Neural progenitor cell (in vitro differentiated cells): ENCODE results near the gene PBX3. TPM values are rescaled to one million over a fixed set of nuclear protein-coding genes. Genes with fewer than 3 reads are reported as not detected.

ENCODE experiments used
- DNase-seq: peaks from one replicate; pipeline ENCODE4 v3.0.0-alpha.2; 2016; ENCODE audit warnings: low spot score
- H2AFZ ChIP-seq: fragments of 200-600 bp; sonication (generic); replicated peaks from 2 replicates; pipeline ENCODE4 v1.6.1; 2016; ENCODE audit warnings: antibody characterized with exemption
- H3F3A ChIP-seq: fragments of 200-600 bp; sonication (generic); 2 replicates; pipeline ENCODE4 v1.6.1; 2016; ENCODE audit warnings: antibody characterized with exemption, low read depth
- H3K27ac ChIP-seq: fragments of 200-600 bp; sonication (generic); 2 replicates; pipeline ENCODE4 v1.5.1; 2016; ENCODE audit warnings: mild to moderate bottlenecking
- H3K27me3 ChIP-seq: fragments of 200-600 bp; sonication (generic); 2 replicates; pipeline ENCODE4 v1.6.1; 2016; ENCODE audit warnings: mild to moderate bottlenecking, moderate library complexity
- H3K36me3 ChIP-seq: fragments of 200-600 bp; sonication (generic); 2 replicates; pipeline ENCODE4 v1.5.1; 2016
- H3K4me1 ChIP-seq: fragments of 200-600 bp; sonication (generic); 2 replicates; pipeline ENCODE4 v1.6.1; 2016; ENCODE audit warnings: mixed run types
- H3K4me2 ChIP-seq: fragments of 200-600 bp; sonication (generic); 2 replicates; pipeline ENCODE4 v1.6.1; 2016
- H3K4me3 ChIP-seq: fragments of 200-600 bp; sonication (generic); 2 replicates; pipeline ENCODE4 v1.5.1; 2016
- H3K79me2 ChIP-seq: fragments of 200-600 bp; sonication (generic); 2 replicates; pipeline ENCODE4 v1.6.1; 2016; ENCODE audit warnings: low read depth
- H3K9ac ChIP-seq: fragments of 200-600 bp; sonication (generic); 2 replicates; pipeline ENCODE4 v1.6.1; 2016
- H3K9me3 ChIP-seq: fragments of 200-600 bp; sonication (generic); 2 replicates; pipeline ENCODE4 v1.5.1; 2016; ENCODE audit warnings: low read depth
- H4K20me1 ChIP-seq: fragments of 200-600 bp; sonication (generic); 2 replicates; pipeline ENCODE4 v1.6.1; 2016; ENCODE audit warnings: low read depth
- H3K27ac Mint-ChIP-seq: 3 replicates; pipeline ENCODE4 v1.8.0; 2021; ENCODE audit warnings: mixed read lengths
- H3K27me3 Mint-ChIP-seq: 2 replicates; pipeline ENCODE4 v1.8.0; 2022; ENCODE audit warnings: low read depth, mild to moderate bottlenecking, inconsistent platforms, moderate library complexity, mixed read lengths; ENCODE audit not compliant: insufficient read depth
- H3K36me3 Mint-ChIP-seq: 3 replicates; pipeline ENCODE4 v1.8.0; 2021; ENCODE audit warnings: mixed read lengths
- H3K4me1 Mint-ChIP-seq: 3 replicates; pipeline ENCODE4 v1.8.0; 2021; ENCODE audit warnings: mixed read lengths
- H3K4me3 Mint-ChIP-seq: 3 replicates; pipeline ENCODE4 v1.8.0; 2021; ENCODE audit warnings: mild to moderate bottlenecking, moderate library complexity, mixed read lengths
- H3K9me3 Mint-ChIP-seq: 3 replicates; pipeline ENCODE4 v1.8.0; 2020; ENCODE audit warnings: mixed read lengths
- CTCF ChIP-seq: fragments of 200-600 bp; sonication (generic); IDR thresholded peaks from 2 replicates; pipeline ENCODE4 v1.5.1; 2017; ENCODE audit warnings: antibody characterized with exemption, mild to moderate bottlenecking
- EZH2 ChIP-seq: fragments of 200-600 bp; sonication (generic); IDR thresholded peaks from 2 replicates; pipeline ENCODE4 v1.6.1; 2017; ENCODE audit warnings: antibody characterized with exemption, mild to moderate bottlenecking, moderate library complexity
- EZH2phosphoT487 ChIP-seq: fragments of 200-600 bp; sonication (generic); IDR thresholded peaks from 2 replicates; pipeline ENCODE4 v1.6.1; 2017; ENCODE audit warnings: antibody characterized with exemption
- total RNA-seq: library from RNA; depleted of rRNA; stranded (reverse); fragments of >200 nt; gene quantifications from 2 replicates; pipeline ENCODE4 v1.2.3, GENCODE V29; 2015; ENCODE audit warnings: low replicate concordance

PBX3 gene
- total RNA-seq, 1 donor from 2014 or later, result 99.5 TPM

GRCh38 chr9:125749287-125749935 is 2.2 kb downstream of the PBX3 start:
- H4K20me1 ChIP-seq, result peaks cover 60% of the 10 kb centered on the region
- peak overlapping the region; percentile 35 for H3K27ac ChIP-seq
- Mint-ChIP-seq H3K27me3 (peaks cover 3% of the 10 kb centered on the region), H3K4me3 (peak overlapping the region; percentile 98), H3K36me3 (peaks cover 5% of the 10 kb centered on the region), H3K27ac (no peak overlapping the region), H3K4me1 (peaks cover 67% of the 10 kb centered on the region), H3K9me3 (no peaks in the 10 kb centered on the region)
- H3F3A ChIP-seq, result peaks cover 77% of the 10 kb centered on the region
- H3K27me3 ChIP-seq, result peaks cover 6% of the 10 kb centered on the region
- no peak for DNase-seq
- H2AFZ ChIP-seq, result no peak overlapping the region
- TF ChIP-seq EZH2phosphoT487, result no peak
- TF ChIP-seq EZH2, result no peak
- peak overlapping the region; percentile 79 for H3K4me2 ChIP-seq
- H3K4me3 ChIP-seq, result peak overlapping the region; percentile 92
- H3K4me1 ChIP-seq, result peaks cover 55% of the 10 kb centered on the region
- H3K36me3 ChIP-seq, result no peaks in the 10 kb centered on the region
- H3K9ac ChIP-seq, result no peak overlapping the region
- peaks cover 67% of the 10 kb centered on the region for H3K79me2 ChIP-seq
- H3K9me3 ChIP-seq, result no peaks in the 10 kb centered on the region

- Histone ChIP-seq H3K27me3 (no peaks in the 10 kb centered on the region), H3F3A (peaks cover 77% of the 10 kb centered on the region), H2AFZ (no peak overlapping the region), H3K27ac (peak overlapping the region; percentile 67), H3K79me2 (peaks cover 74% of the 10 kb centered on the region), H3K4me3 (peak overlapping the region; percentile 92), H3K4me1 (peaks cover 62% of the 10 kb centered on the region), H3K9me3 (no peaks in the 10 kb centered on the region), H4K20me1 (peaks cover 67% of the 10 kb centered on the region), H3K36me3 (no peaks in the 10 kb centered on the region), H3K4me2 (peak overlapping the region; percentile 79), H3K9ac (no peak overlapping the region)
- Mint-ChIP-seq H3K27me3 (peaks cover 3% of the 10 kb centered on the region), H3K27ac (no peak overlapping the region), H3K9me3 (no peaks in the 10 kb centered on the region), H3K4me3 (peak overlapping the region; percentile 98), H3K4me1 (peaks cover 64% of the 10 kb centered on the region), H3K36me3 (peaks cover 5% of the 10 kb centered on the region)
- DNase-seq, result no peak
- no peak for TF ChIP-seq CTCF
- TF ChIP-seq EZH2phosphoT487, result peak; percentile 64
Measured at GRCh38 chr9:125749951-125750626, 2.9 kb downstream of the PBX3 start.

- TF ChIP-seq EZH2 (no peak), EZH2phosphoT487 (no peak), CTCF (no peak)
- peaks cover 73% of the 10 kb centered on the region for H3F3A ChIP-seq
- H3K36me3 ChIP-seq, result no peaks in the 10 kb centered on the region
- Mint-ChIP-seq H3K27me3 (peaks cover 3% of the 10 kb centered on the region), H3K4me1 (peaks cover 64% of the 10 kb centered on the region), H3K27ac (peak overlapping the region; percentile 88), H3K36me3 (peaks cover 5% of the 10 kb centered on the region), H3K9me3 (no peaks in the 10 kb centered on the region), H3K4me3 (peak overlapping the region; percentile 98)
- H2AFZ ChIP-seq, result no peak overlapping the region
- H4K20me1 ChIP-seq, result peaks cover 73% of the 10 kb centered on the region
- peak overlapping the region; percentile 92 for H3K4me3 ChIP-seq
- peaks cover 67% of the 10 kb centered on the region for H3K4me1 ChIP-seq
- H3K27ac ChIP-seq, result peak overlapping the region; percentile 57
- no peak overlapping the region for H3K9ac ChIP-seq
- no peaks in the 10 kb centered on the region for H3K9me3 ChIP-seq
- no peaks in the 10 kb centered on the region for H3K27me3 ChIP-seq
- DNase-seq, result peak; percentile 81
- H3K79me2 ChIP-seq, result peaks cover 79% of the 10 kb centered on the region
- H3K4me2 ChIP-seq, result peak overlapping the region; percentile 79
Measured at GRCh38 chr9:125750627-125751011, 3.4 kb downstream of the PBX3 start.
